ENCODE results near the gene PPP4R4. TPM values are rescaled to one million over a fixed set of nuclear protein-coding genes. Genes with fewer than 3 reads are reported as not detected.
A peak's percentile ranks its signal among the peaks of the same experiment; 100 is the strongest.

PPP4R4 gene
- total and polyA plus RNA-seq, 5 donors: 0.27 to 0.74 (median 0.47) TPM

- Histone ChIP-seq H3K9me3 (ENCODE audit: control insufficient read depth, low read length) (no peaks in the 10 kb centered on the region), H3K4me3 (ENCODE audit: low read length) (no peak overlapping the region), H3K4me1 (ENCODE audit: control insufficient read depth, insufficient read depth, low read length) (no peaks in the 10 kb centered on the region), H3K27me3 (ENCODE audit: control insufficient read depth, insufficient read depth) (no peaks in the 10 kb centered on the region), H3K27ac (ENCODE audit: low read length) (no peak overlapping the region)
- DNase-seq: no peak
- ATAC-seq: no peak
- 67% methylated on average over 2 of the region's 2 CpGs for WGBS
- intact Hi-C loops (cut with DNase I): no loop called here
These were observed 104.6 kb downstream of the PPP4R4 start for GRCh38 chr14:94278731-94279130.

GRCh38 chr14:94282991-94283723 is 109.0 kb downstream of the PPP4R4 start:
- Histone ChIP-seq H3K9me3 (ENCODE audit: control insufficient read depth, low read length) (no peaks in the 10 kb centered on the region), H3K27ac (ENCODE audit: low read length) (no peak overlapping the region), H3K27me3 (ENCODE audit: control insufficient read depth, insufficient read depth) (no peaks in the 10 kb centered on the region), H3K4me3 (ENCODE audit: low read length) (no peak overlapping the region), H3K4me1 (ENCODE audit: control insufficient read depth, insufficient read depth, low read length) (no peaks in the 10 kb centered on the region)
- DNase-seq: no peak
- WGBS: 80% methylated on average over 2 of the region's 2 CpGs
- no peak for ATAC-seq
- intact Hi-C loops (cut with DNase I): no loop called here

GRCh38 chr14:94284221-94284620 is 110.1 kb downstream of the PPP4R4 start:
- DNase-seq: no peak
- intact Hi-C loops (cut with DNase I): no loop called here
- 77% methylated on average over 2 of the region's 2 CpGs for WGBS
- no peaks in the 10 kb centered on the region for H3K4me1 ChIP-seq (ENCODE audit: control insufficient read depth, insufficient read depth, low read length)
- no peak overlapping the region for H3K27ac ChIP-seq (ENCODE audit: low read length)
- ATAC-seq: no peak
- H3K4me3 ChIP-seq (ENCODE audit: low read length): no peak overlapping the region
- no peaks in the 10 kb centered on the region for H3K9me3 ChIP-seq (ENCODE audit: control insufficient read depth, low read length)
- H3K27me3 ChIP-seq (ENCODE audit: control insufficient read depth, insufficient read depth): no peaks in the 10 kb centered on the region

GRCh38 chr14:94285158-94285557 is 111.0 kb downstream of the PPP4R4 start:
- intact Hi-C loops (cut with DNase I): no loop called here
- ATAC-seq: no peak
- H3K27me3 ChIP-seq (ENCODE audit: control insufficient read depth, insufficient read depth): no peaks in the 10 kb centered on the region
- H3K27ac ChIP-seq (ENCODE audit: low read length): no peak overlapping the region
- H3K9me3 ChIP-seq (ENCODE audit: control insufficient read depth, low read length): no peaks in the 10 kb centered on the region
- H3K4me1 ChIP-seq (ENCODE audit: control insufficient read depth, insufficient read depth, low read length): no peaks in the 10 kb centered on the region
- no peak overlapping the region for H3K4me3 ChIP-seq (ENCODE audit: low read length)
- no peak for DNase-seq

- peak; percentile 74 to 78 for ATAC-seq
- Histone ChIP-seq H3K27me3 (ENCODE audit: control insufficient read depth, insufficient read depth) (no peaks in the 10 kb centered on the region), H3K27ac (ENCODE audit: low read length) (no peak overlapping the region), H3K9me3 (ENCODE audit: control insufficient read depth, low read length) (no peaks in the 10 kb centered on the region), H3K4me3 (ENCODE audit: low read length) (no peak overlapping the region), H3K4me1 (ENCODE audit: control insufficient read depth, insufficient read depth, low read length) (no peaks in the 10 kb centered on the region)
- no peak for DNase-seq
- intact Hi-C loops (cut with DNase I): no loop called here
- 51% methylated on average over 14 of the region's 14 CpGs for whole genome bisulfite sequencing
These were observed 114.7 kb downstream of the PPP4R4 start for GRCh38 chr14:94288610-94289465.

- Histone ChIP-seq H3K27ac (ENCODE audit: low read length) (no peak overlapping the region), H3K4me3 (ENCODE audit: low read length) (no peak overlapping the region), H3K4me1 (ENCODE audit: control insufficient read depth, insufficient read depth, low read length) (no peaks in the 10 kb centered on the region), H3K27me3 (ENCODE audit: control insufficient read depth, insufficient read depth) (no peaks in the 10 kb centered on the region), H3K9me3 (ENCODE audit: control insufficient read depth, low read length) (no peaks in the 10 kb centered on the region)
- DNase-seq (no peak), ATAC-seq (no peak)
- WGBS: 72% methylated on average over 8 of the region's 8 CpGs
- intact Hi-C loops (cut with DNase I): no loop called here
These were observed 116.1 kb downstream of the PPP4R4 start for GRCh38 chr14:94290197-94290596.

- intact Hi-C loops (cut with DNase I): no loop called here
- H3K4me3 ChIP-seq (ENCODE audit: low read length): no peak overlapping the region
- no peak for ATAC-seq
- no peak for DNase-seq
- WGBS: 81% methylated on average over 13 of the region's 13 CpGs
- H3K4me1 ChIP-seq (ENCODE audit: control insufficient read depth, insufficient read depth, low read length): no peaks in the 10 kb centered on the region
- no peaks in the 10 kb centered on the region for H3K9me3 ChIP-seq (ENCODE audit: control insufficient read depth, low read length)
- H3K27me3 ChIP-seq (ENCODE audit: control insufficient read depth, insufficient read depth): no peaks in the 10 kb centered on the region
- H3K27ac ChIP-seq (ENCODE audit: low read length): no peak overlapping the region
These were observed 117.2 kb downstream of the PPP4R4 start for GRCh38 chr14:94291159-94291905.

- no peak for DNase-seq
- Histone ChIP-seq H3K9me3 (ENCODE audit: control insufficient read depth, low read length) (no peaks in the 10 kb centered on the region), H3K27ac (ENCODE audit: low read length) (no peak overlapping the region), H3K4me3 (ENCODE audit: low read length) (no peak overlapping the region), H3K4me1 (ENCODE audit: control insufficient read depth, insufficient read depth, low read length) (no peaks in the 10 kb centered on the region), H3K27me3 (ENCODE audit: control insufficient read depth, insufficient read depth) (no peaks in the 10 kb centered on the region)
- ATAC-seq: no peak
- intact Hi-C loops (cut with DNase I): no loop called here
- WGBS: 77% methylated on average over 15 of the region's 15 CpGs
These were observed 117.9 kb downstream of the PPP4R4 start for GRCh38 chr14:94291906-94292525.

GRCh38 chr14:94292526-94292871 is 118.4 kb downstream of the PPP4R4 start:
- 91% methylated on average over 3 of the region's 3 CpGs for WGBS
- intact Hi-C loops (cut with DNase I): no loop called here
- Histone ChIP-seq H3K4me1 (ENCODE audit: control insufficient read depth, insufficient read depth, low read length) (no peaks in the 10 kb centered on the region), H3K27ac (ENCODE audit: low read length) (no peak overlapping the region), H3K27me3 (ENCODE audit: control insufficient read depth, insufficient read depth) (no peaks in the 10 kb centered on the region), H3K4me3 (ENCODE audit: low read length) (no peak overlapping the region), H3K9me3 (ENCODE audit: control insufficient read depth, low read length) (no peaks in the 10 kb centered on the region)
- ATAC-seq (no peak), DNase-seq (no peak)

- 68% methylated on average over 10 of the region's 10 CpGs for WGBS
- Histone ChIP-seq H3K4me3 (ENCODE audit: low read length) (no peak within 1 kb of the TSS), H3K27ac (ENCODE audit: low read length) (no peak within 1 kb of the TSS), H3K4me1 (ENCODE audit: control insufficient read depth, insufficient read depth, low read length) (no peaks in the 10 kb centered on the region), H3K27me3 (ENCODE audit: control insufficient read depth, insufficient read depth) (no peaks in the 10 kb centered on the region), H3K9me3 (ENCODE audit: control insufficient read depth, low read length) (no peaks in the 10 kb centered on the region)
- no peak for DNase-seq
- no peak for ATAC-seq
- intact Hi-C loops (cut with DNase I): no loop called here
These were observed 118.9 kb downstream of the PPP4R4 start, which contains the start of gene SERPINA10 for GRCh38 chr14:94292872-94293577. Gene SERPINA10 (minus strand): TSS chr14:94293268. CDS start chr14:94290593, 2,675 bp downstream.
